GM12878 (cell line): Measurements from ENCODE around the gene MBD5. TPM values are rescaled to one million over a fixed set of nuclear protein-coding genes. Genes with fewer than 3 reads are reported as not detected.

ENCODE experiments used
- ATAC-seq: fragments of 200-7000 bp; cut with Tn5 transposase; 3 replicates; pipeline ENCODE4 v1.9.1; 2020; ENCODE audit warnings: mild to moderate bottlenecking, moderate library complexity
- BruUV-seq: library from RNA; stranded (reverse); fragments of 400-500 nt; replicated peaks from 2 replicates; lab custom pipeline; 2021; lab: Mats Ljungman, UMichigan
- CTCF ChIA-PET: fragments of 300-600 bp; sonication (Branson Sonifier 250); formaldehyde crosslinking; extraction: SDS; loops from one replicate; lab custom pipeline; 2021; ENCODE audit warnings: inconsistent platforms; lab: Yijun Ruan, JAX
- POLR2A ChIA-PET: fragments of 350-600 bp; formaldehyde crosslinking; extraction: SDS; loops from one replicate; lab custom pipeline; 2021; ENCODE audit warnings: inconsistent platforms; lab: Charles Lee
- RAD21 ChIA-PET: fragments of 300-600 bp; sonication (Branson Sonifier 250); formaldehyde crosslinking; loops from one replicate; lab custom pipeline; 2023; ENCODE audit warnings: antibody characterized with exemption; ENCODE audit not compliant: unreplicated experiment; lab: Charles Lee
- SMC1A ChIA-PET: fragments of 300-600 bp; sonication (Branson Sonifier 250); formaldehyde crosslinking; loops from one replicate; lab custom pipeline; 2023; ENCODE audit not compliant: unreplicated experiment, uncharacterized antibody; lab: Charles Lee
- DNase-seq: peaks from one replicate; pipeline ENCODE4 v3.0.0-alpha.2; 2011; ENCODE audit warnings: low read depth, low spot score
- FAIRE-seq: peaks from 3 replicates; lab custom pipeline; 2011; peaks lifted over from hg19 to GRCh38; lab: Jason Lieb, UNC
- H2AFZ ChIP-seq: 2 replicates; pipeline ENCODE4 v1.6.0; 2011; ENCODE audit warnings: low read depth, low read length, control low read depth; ENCODE audit not compliant: control insufficient read depth
- H3K27ac ChIP-seq: 2 replicates; pipeline ENCODE4 v1.5.1; 2011; ENCODE audit warnings: control low read depth; ENCODE audit not compliant: control insufficient read depth, insufficient read depth
- H3K27me3 ChIP-seq, 2 experiments: replicated peaks in 1 of 2; 2 replicates each; pipeline versions ENCODE4 v1.6.0 to v1.6.1; 2011; ENCODE audit warnings: low read length in 1 of 2; ENCODE audit not compliant: control insufficient read depth in 2 of 2, insufficient read depth in 2 of 2
- H3K36me3 ChIP-seq, 2 experiments: 2 replicates each; pipeline ENCODE4 v1.5.1; 2011; ENCODE audit warnings: low read length in 1 of 2; ENCODE audit not compliant: control insufficient read depth in 2 of 2, insufficient read depth in 2 of 2
- H3K4me1 ChIP-seq: 2 replicates; pipeline ENCODE4 v1.6.1; 2011; ENCODE audit warnings: mild to moderate bottlenecking, low read length, moderate library complexity, mixed read lengths; ENCODE audit not compliant: control insufficient read depth, insufficient read depth
- H3K4me2 ChIP-seq: 2 replicates; pipeline ENCODE4 v1.6.0; 2011; ENCODE audit warnings: control low read depth; ENCODE audit not compliant: control insufficient read depth, insufficient read depth
- H3K4me3 ChIP-seq: fragments of 200-600 bp; sonication (generic); 2 replicates; pipeline ENCODE4 v1.5.1; 2016
- H3K79me2 ChIP-seq: 2 replicates; pipeline ENCODE4 v1.6.0; 2011; ENCODE audit warnings: low read length; ENCODE audit not compliant: control insufficient read depth, insufficient read depth
- H3K9ac ChIP-seq: 2 replicates; pipeline ENCODE4 v1.8.0; 2011; ENCODE audit warnings: low read length, control low read depth, mixed read lengths; ENCODE audit not compliant: control insufficient read depth, insufficient read depth
- H3K9me3 ChIP-seq: replicated peaks from 3 replicates; pipeline ENCODE4 v1.5.1; 2011; ENCODE audit warnings: mild to moderate bottlenecking, low read length; ENCODE audit not compliant: control insufficient read depth, insufficient read depth
- H4K20me1 ChIP-seq: 2 replicates; pipeline ENCODE4 v1.6.0; 2011; ENCODE audit not compliant: control insufficient read depth, insufficient read depth
- CBX5 ChIP-seq: sonication (generic); IDR thresholded peaks from 2 replicates; pipeline ENCODE4 v1.6.1; 2016; ENCODE audit warnings: low read depth, moderate library complexity, mild to moderate bottlenecking, inconsistent platforms
- CHD2 ChIP-seq: IDR thresholded peaks from 2 replicates; pipeline ENCODE4 v1.6.1; 2011; ENCODE audit warnings: low read depth, low read length, improper control_type of control experiment, borderline replicate concordance
- CHD4 ChIP-seq: fragments of 200-600 bp; sonication (generic); IDR thresholded peaks from 2 replicates; pipeline ENCODE4 v1.6.1; 2016; ENCODE audit warnings: mild to moderate bottlenecking
- CTCF ChIP-seq, 3 experiments: IDR thresholded peaks in 2 of 3; conservative IDR thresholded peaks in 1 of 3; 2 replicates each; pipeline ENCODE4 v1.5.1; 2011; ENCODE audit warnings: low read depth in 3 of 3, low read length in 3 of 3, mild to moderate bottlenecking in 3 of 3, control low read depth in 2 of 3, moderate library complexity in 2 of 3, inconsistent platforms in 1 of 3, mixed read lengths in 1 of 3; ENCODE audit not compliant: control insufficient read depth in 2 of 3, insufficient read depth in 1 of 3; ENCODE audit errors: extremely low read depth in 1 of 3
- IKZF2 ChIP-seq, 2 experiments: fragments of 450-650 bp; IDR thresholded peaks; 2 replicates each; pipeline ENCODE4 v1.6.1; 2017; ENCODE audit warnings: mild to moderate bottlenecking in 2 of 2, moderate library complexity in 2 of 2
- IRF4 ChIP-seq: IDR thresholded peaks from 2 replicates; pipeline ENCODE4 v1.6.1; 2011; ENCODE audit warnings: low read depth, low read length
- MAX ChIP-seq: IDR thresholded peaks from 2 replicates; pipeline ENCODE4 v1.6.1; 2012; ENCODE audit warnings: low read depth, low read length, improper control_type of control experiment
- PML ChIP-seq: IDR thresholded peaks from 2 replicates; pipeline ENCODE4 v1.6.1; 2012; ENCODE audit warnings: low read length, inconsistent platforms
- RBBP5 ChIP-seq: fragments of 200-600 bp; sonication (generic); conservative IDR thresholded peaks from 2 replicates; pipeline ENCODE4 v1.6.1; 2016
- RUNX3 ChIP-seq: IDR thresholded peaks from 2 replicates; pipeline ENCODE4 v1.6.1; 2012; ENCODE audit warnings: low read length, inconsistent platforms
- in situ Hi-C: fragments of 300-500 bp; cut with MboI; formaldehyde crosslinking; loops from 9 replicates; pipeline ENCODE4 v1.14.3; 2018; ENCODE audit warnings: mixed read lengths
- intact Hi-C: fragments of 100-400 bp; cut with micrococcal nuclease; formaldehyde crosslinking; loops from one replicate; pipeline ENCODE4 v1.14.2; 2022; ENCODE audit not compliant: unreplicated experiment
- polyA plus RNA-seq, 11 experiments: library from polyadenylated mRNA; depleted of rRNA in 4 of 11; unstranded in 6 of 11; stranded (reverse) in 5 of 11; fragments of >200 nt; fragmentation: Nextera tagmentation in 4 of 11; fragmentation: Illumina TruSeq in 1 of 11; extraction: Ambion mirVana in 4 of 11; extraction: Trizol in 1 of 11; gene quantifications; 1 replicate in 1 of 11; 2 replicates in 10 of 11; pipeline versions ENCODE4 v1.2.1 to v1.2.3, GENCODE V29; 2011 to 2016; ENCODE audit warnings: inconsistent platforms in 2 of 11, missing spikeins in 2 of 11, low read depth in 1 of 11
- total RNA-seq, 4 experiments: library from RNA; depleted of rRNA in 3 of 4; stranded (reverse); fragments of >200 nt in 3 of 4; fragmentation: Illumina TruSeq in 1 of 4; extraction: Trizol in 1 of 4; gene quantifications; 2 replicates each; pipeline versions ENCODE4 v1.2.1 to v1.2.3, GENCODE V29; 2013 to 2021

The MBD5 gene
- total and polyA plus RNA-seq, 10 of the 15 experiments (the other 5 are each of a cell fraction or from before 2014, with no cell fraction given), result 7.4 to 58.0 (median 21.2) TPM

- Histone ChIP-seq H3K4me3 (no peak overlapping the region), H3K36me3 (no peaks in the 10 kb centered on the region), H3K9ac (no peak overlapping the region), H2AFZ (no peak overlapping the region), H3K4me2 (no peak overlapping the region), H3K4me1 (no peaks in the 10 kb centered on the region), H3K79me2 (no peaks in the 10 kb centered on the region), H4K20me1 (no peaks in the 10 kb centered on the region), H3K27me3 (no peaks in the 10 kb centered on the region), H3K9me3 (no peaks in the 10 kb centered on the region), H3K27ac (no peak overlapping the region)
- no TSS peak for BruUV-seq
- RAD21 ChIA-PET, result no interaction called here
- intact Hi-C loops (no loop called here), in situ Hi-C loops (no loop called here)
- SMC1A ChIA-PET, result interaction anchor here (1.2 kb wide), 1 partner anchor 140 kb away, joined by 3 read pairs; no protein-coding TSS in a partner anchor
- FAIRE-seq, result no peak
- CTCF ChIA-PET, result no interaction called here
- no peak for ATAC-seq
- POLR2A ChIA-PET, result no interaction called here
- DNase-seq, result no peak
- TF ChIP-seq CBX5 (no peak), CTCF (IDR thresholded peaks at IDR 0.05 in 2 of 3, conservative IDR thresholded peaks at IDR 0.05 in 1 of 3; ENCODE audit: control insufficient read depth in 2 of 3, extremely low read depth in 1 of 3, insufficient read depth in 1 of 3, low read depth in 3 of 3, low read length in 3 of 3) (no peak), IRF4 (no peak), RUNX3 (no peak), RBBP5 (no peak), CHD2 (no peak), PML (no peak), CHD4 (no peak), IKZF2 (IDR thresholded peaks at IDR 0.05) (no peak), MAX (no peak)
Observed at GRCh38 chr2:148162871-148163270, 142.0 kb downstream of the MBD5 start.
